Adrenal gland (tissue), 5 donors: Measurements from ENCODE around the gene KAT6B.

Experiments
- CTCF ChIP-seq, 6 experiments: fragments of 450-650 bp in 4 of 6; fragments of 200-600 bp in 2 of 6; sonication (generic) in 1 of 6; IDR thresholded peaks; 1 replicate in 5 of 6; 2 replicates in 1 of 6; pipeline versions ENCODE4 v1.5.1 to v1.8.0; 2016 to 2021; ENCODE audit warnings: antibody characterized with exemption in 6 of 6, mild to moderate bottlenecking in 2 of 6, moderate library complexity in 1 of 6
- POLR2A ChIP-seq, 2 donors: fragments of 450-650 bp; IDR thresholded peaks; one replicate each; pipeline ENCODE4 v1.6.1; 2017; ENCODE audit warnings: antibody characterized with exemption in 2 of 2, mild to moderate bottlenecking in 2 of 2, moderate library complexity in 1 of 2
- donor health status: DM: no; HTN: no; CAD: no.

GRCh38 chr10:75071756-75072155 is 245.4 kb downstream of the KAT6B start:
- TF ChIP-seq POLR2A (IDR thresholded peaks at IDR 0.05) (no peak), CTCF (IDR thresholded peaks at IDR 0.05) (no peak)
